ENCODE results near the gene SPTLC1. TPM values are rescaled to one million over a fixed set of nuclear protein-coding genes. Genes with fewer than 3 reads are reported as not detected.
"Not testable (repeated sequence)": the region's sequence is repeated elsewhere in the genome, so short reads cannot be mapped to it uniquely, and the experiment has no call there.

The SPTLC1 gene
- total and polyA plus RNA-seq, 2 donors (not counting 1 experiment from before 2014, with no cell fraction given): 26.6 to 53.5 TPM

DNA sequence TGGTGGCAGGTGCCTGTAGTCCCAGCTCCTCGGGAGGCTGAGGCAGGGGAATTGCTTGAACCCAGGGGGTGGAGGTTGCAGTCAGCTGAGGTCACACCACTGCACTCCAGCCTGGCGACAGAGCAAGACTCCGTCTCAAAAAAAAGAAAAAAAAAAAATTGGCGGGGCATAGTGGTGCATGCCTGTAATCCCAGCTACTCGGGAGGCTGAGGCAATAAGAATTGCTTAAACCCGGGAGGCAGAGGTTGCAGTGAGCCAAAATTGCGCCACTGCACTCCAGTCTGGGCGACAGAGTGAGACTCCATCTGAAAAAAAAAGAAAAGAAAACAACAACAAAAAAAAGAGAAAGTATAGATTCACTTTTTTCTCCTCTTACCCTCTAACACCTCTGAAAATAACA is 105.0 kb downstream of the SPTLC1 start:
- ATAC-seq (ENCODE audit: low read depth); H3K4me2 ChIP-seq (replicated peaks; ENCODE audit: low read depth, low read length, poor library complexity, severe bottlenecking); H3K27me3 ChIP-seq (replicated peaks in 1 of 4; ENCODE audit: control extremely low read depth in 1 of 4, control insufficient read depth in 3 of 4, insufficient read depth in 4 of 4, low read length in 3 of 4); POLR2A ChIA-PET; H3K9me3 Mint-ChIP-seq (ENCODE audit: insufficient read depth); H3K27ac ChIP-seq (ENCODE audit: low read length in 2 of 2); H4K20me1 ChIP-seq (ENCODE audit: control insufficient read depth, insufficient read depth, low read length, poor library complexity, severe bottlenecking); H2AFZ ChIP-seq (ENCODE audit: insufficient read depth, low read depth, low read length, poor library complexity, severe bottlenecking); H3K4me3 Mint-ChIP-seq; H3K36me3 ChIP-seq (replicated peaks in 1 of 2; ENCODE audit: control extremely low read depth in 1 of 2, control insufficient read depth in 1 of 2, extremely low read depth in 1 of 2, insufficient read depth in 2 of 2, low read length in 1 of 2); DNase-seq; H3K27ac Mint-ChIP-seq; H3K4me3 ChIP-seq (ENCODE audit: control extremely low read depth in 1 of 5, extremely low read depth in 1 of 5, insufficient read depth in 1 of 5, low read depth in 2 of 5, low read length in 4 of 5); H3K9me3 ChIP-seq (ENCODE audit: control extremely low read depth in 1 of 3, control insufficient read depth in 2 of 3, insufficient read depth in 1 of 3, low read length in 2 of 3); intact Hi-C loops (cut with micrococcal nuclease); H3K4me1 Mint-ChIP-seq; H3K4me1 ChIP-seq (ENCODE audit: control insufficient read depth in 2 of 2, insufficient read depth in 2 of 2, low read length in 2 of 2); H3K79me2 ChIP-seq (ENCODE audit: control insufficient read depth, insufficient read depth, low read length); H3K9ac ChIP-seq (ENCODE audit: low read length); CTCF ChIA-PET: not testable (repeated sequence)
- peaks cover 11% of the 10 kb centered on the region for H3K27me3 Mint-ChIP-seq
- 97% methylated on average over 4 of the region's 8 CpGs for WGBS (ENCODE audit: insufficient coverage)

DNA sequence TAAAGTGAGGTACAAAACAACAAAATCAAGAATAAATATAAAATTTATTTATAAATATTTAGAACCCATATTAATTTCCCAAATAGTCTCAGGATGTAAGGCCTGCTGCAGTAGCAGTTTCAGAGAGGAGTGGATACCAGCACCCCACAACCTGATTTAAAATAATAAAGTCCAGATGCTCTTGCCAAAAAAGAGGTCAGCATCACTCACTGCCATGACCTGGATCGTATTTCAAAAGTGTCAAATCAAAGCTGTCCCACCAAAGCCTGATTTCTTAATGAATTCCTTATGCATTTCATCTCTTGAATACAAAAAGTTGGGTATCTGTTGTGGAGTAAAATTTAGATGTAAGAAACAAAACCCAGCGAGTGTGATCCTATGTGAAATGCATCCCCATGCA is 107.2 kb downstream of the SPTLC1 start:
- TF ChIP-seq, protein P1, sequence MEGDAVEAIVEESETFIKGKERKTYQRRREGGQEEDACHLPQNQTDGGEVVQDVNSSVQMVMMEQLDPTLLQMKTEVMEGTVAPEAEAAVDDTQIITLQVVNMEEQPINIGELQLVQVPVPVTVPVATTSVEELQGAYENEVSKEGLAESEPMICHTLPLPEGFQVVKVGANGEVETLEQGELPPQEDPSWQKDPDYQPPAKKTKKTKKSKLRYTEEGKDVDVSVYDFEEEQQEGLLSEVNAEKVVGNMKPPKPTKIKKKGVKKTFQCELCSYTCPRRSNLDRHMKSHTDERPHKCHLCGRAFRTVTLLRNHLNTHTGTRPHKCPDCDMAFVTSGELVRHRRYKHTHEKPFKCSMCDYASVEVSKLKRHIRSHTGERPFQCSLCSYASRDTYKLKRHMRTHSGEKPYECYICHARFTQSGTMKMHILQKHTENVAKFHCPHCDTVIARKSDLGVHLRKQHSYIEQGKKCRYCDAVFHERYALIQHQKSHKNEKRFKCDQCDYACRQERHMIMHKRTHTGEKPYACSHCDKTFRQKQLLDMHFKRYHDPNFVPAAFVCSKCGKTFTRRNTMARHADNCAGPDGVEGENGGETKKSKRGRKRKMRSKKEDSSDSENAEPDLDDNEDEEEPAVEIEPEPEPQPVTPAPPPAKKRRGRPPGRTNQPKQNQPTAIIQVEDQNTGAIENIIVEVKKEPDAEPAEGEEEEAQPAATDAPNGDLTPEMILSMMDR (IDR thresholded peaks at IDR 0.05): no peak
- no peak for TF ChIP-seq EZH2 (IDR thresholded peaks at IDR 0.05; ENCODE audit: borderline replicate concordance, insufficient read depth, low read depth, low read length, poor library complexity, severe bottlenecking)
- no CpG with 5 or more reads among the region's 2 CpGs for WGBS (ENCODE audit: insufficient coverage)
- H3K4me3 Mint-ChIP-seq: no peak overlapping the region
- no peak overlapping the region for H3K4me2 ChIP-seq (replicated peaks; ENCODE audit: low read depth, low read length, poor library complexity, severe bottlenecking)
- no peak overlapping the region for H3K27ac Mint-ChIP-seq
- no peaks in the 10 kb centered on the region for H3K4me1 Mint-ChIP-seq
- no peak for ATAC-seq (ENCODE audit: low read depth)
- no peak overlapping the region for H3K4me3 ChIP-seq (ENCODE audit: control extremely low read depth in 1 of 5, extremely low read depth in 1 of 5, insufficient read depth in 1 of 5, low read depth in 2 of 5, low read length in 4 of 5)
- ChIA-PET POLR2A (no interaction called here), CTCF (no interaction called here)
- H3K9ac ChIP-seq (ENCODE audit: low read length): no peak overlapping the region
- H3K27me3 Mint-ChIP-seq: peaks cover 11% of the 10 kb centered on the region
- H3K4me1 ChIP-seq (ENCODE audit: control insufficient read depth in 2 of 2, insufficient read depth in 2 of 2, low read length in 2 of 2): no peaks in the 10 kb centered on the region
- peaks cover 0 to 7% (median 1%) of the 10 kb centered on the region in 4 experiments for H3K27me3 ChIP-seq (replicated peaks in 1 of 4; ENCODE audit: control extremely low read depth in 1 of 4, control insufficient read depth in 3 of 4, insufficient read depth in 4 of 4, low read length in 3 of 4)
- DNase-seq: no peak
- H4K20me1 ChIP-seq (ENCODE audit: control insufficient read depth, insufficient read depth, low read length, poor library complexity, severe bottlenecking): no peaks in the 10 kb centered on the region
- no peaks in the 10 kb centered on the region for H3K79me2 ChIP-seq (ENCODE audit: control insufficient read depth, insufficient read depth, low read length)
- H2AFZ ChIP-seq (ENCODE audit: insufficient read depth, low read depth, low read length, poor library complexity, severe bottlenecking): no peak overlapping the region
- no peak overlapping the region for H3K27ac ChIP-seq (ENCODE audit: low read length in 2 of 2)
- H3K9me3 Mint-ChIP-seq (ENCODE audit: insufficient read depth): no peaks in the 10 kb centered on the region
- intact Hi-C loops (cut with micrococcal nuclease): no loop called here
- H3K9me3 ChIP-seq (ENCODE audit: control extremely low read depth in 1 of 3, control insufficient read depth in 2 of 3, insufficient read depth in 1 of 3, low read length in 2 of 3): peaks cover 0 to 4% (median 0%) of the 10 kb centered on the region in 3 donors
- H3K36me3 ChIP-seq (replicated peaks in 1 of 2; ENCODE audit: control extremely low read depth in 1 of 2, control insufficient read depth in 1 of 2, extremely low read depth in 1 of 2, insufficient read depth in 2 of 2, low read length in 1 of 2): no peaks in the 10 kb centered on the region
